GM18511 (cell line): ENCODE measurements around the gene NOVA2.
A peak's percentile ranks its signal among the peaks of the same experiment; 100 is the strongest.

Experiments
- ATAC-seq: cut with Tn5 transposase; IDR thresholded peaks from one replicate; pipeline ENCODE4 v1.9.1; 2021; ENCODE audit warnings: mild to moderate bottlenecking, moderate library complexity; ENCODE audit not compliant: unreplicated experiment

NOVA2 gene

GRCh38 chr19:45927565-45928261 lies 46.0 kb downstream of the NOVA2 start:
- peak; percentile 59 for ATAC-seq

GRCh38 chr19:45924891-45925447 lies 48.7 kb downstream of the NOVA2 start:
- ATAC-seq = no peak

DNA sequence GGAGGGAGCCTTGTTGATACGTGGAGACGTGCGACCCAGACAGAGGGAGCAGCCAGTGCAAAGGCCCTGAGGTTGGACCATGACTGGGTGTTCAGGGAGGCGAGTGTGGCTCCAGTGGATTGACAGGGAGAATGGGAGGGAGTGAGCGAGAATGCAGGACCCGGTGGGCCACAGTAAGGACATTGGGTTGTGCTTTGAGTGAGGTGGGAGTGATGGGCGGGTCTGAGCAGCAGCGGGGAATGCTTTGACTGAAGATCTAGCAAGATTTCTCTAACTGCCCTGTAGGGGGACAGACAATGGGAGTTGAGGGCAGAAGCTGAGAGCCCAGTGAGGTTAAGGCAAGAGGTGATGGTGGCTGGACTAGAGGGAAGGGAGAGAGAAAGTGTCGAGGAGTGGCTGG lies 51.4 kb downstream of the NOVA2 start:
- ATAC-seq = no peak

DNA sequence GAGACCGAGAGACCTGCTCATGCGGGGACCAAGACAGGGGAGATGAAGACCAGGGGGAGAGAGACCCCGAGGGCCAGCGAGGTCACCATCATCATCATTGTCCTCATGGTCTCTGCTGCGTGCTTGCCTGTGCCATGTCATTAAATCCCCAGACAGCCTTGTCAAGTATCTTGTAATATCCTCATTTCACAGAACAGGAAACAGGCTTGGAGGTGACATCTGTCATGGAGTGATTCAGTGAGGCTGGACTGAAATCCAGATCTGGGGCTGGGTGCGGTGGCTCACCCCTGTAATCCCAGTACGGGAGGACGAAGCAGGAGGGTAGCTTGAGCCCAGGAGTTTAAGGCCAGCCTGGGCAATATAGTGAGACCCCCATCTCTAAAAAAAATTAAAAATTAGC lies 53.2 kb downstream of the NOVA2 start:
- no peak for ATAC-seq

DNA sequence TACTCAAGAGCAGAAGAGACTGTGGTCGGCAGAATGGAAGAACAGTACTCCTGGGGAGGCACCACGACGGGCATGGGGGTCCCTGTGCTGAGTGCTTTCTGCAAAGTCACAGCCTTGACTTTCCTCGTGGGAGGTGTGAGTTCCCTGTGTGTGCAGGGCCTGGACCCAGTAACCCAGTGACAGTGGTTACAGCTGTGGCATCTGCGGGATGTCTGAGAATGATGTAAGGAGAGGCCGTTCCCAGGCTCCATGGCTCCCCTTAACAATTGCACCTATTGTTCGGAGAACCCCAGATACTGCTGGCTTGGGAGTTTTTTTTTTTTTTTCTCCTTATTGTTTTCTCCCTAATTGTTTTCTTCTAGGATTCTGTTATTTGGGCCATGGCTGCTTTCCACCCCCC lies 54.0 kb downstream of the NOVA2 start:
- no peak for ATAC-seq

- no peak for ATAC-seq
Measured at GRCh38 chr19:45918721-45919120, 54.9 kb downstream of the NOVA2 start.

DNA sequence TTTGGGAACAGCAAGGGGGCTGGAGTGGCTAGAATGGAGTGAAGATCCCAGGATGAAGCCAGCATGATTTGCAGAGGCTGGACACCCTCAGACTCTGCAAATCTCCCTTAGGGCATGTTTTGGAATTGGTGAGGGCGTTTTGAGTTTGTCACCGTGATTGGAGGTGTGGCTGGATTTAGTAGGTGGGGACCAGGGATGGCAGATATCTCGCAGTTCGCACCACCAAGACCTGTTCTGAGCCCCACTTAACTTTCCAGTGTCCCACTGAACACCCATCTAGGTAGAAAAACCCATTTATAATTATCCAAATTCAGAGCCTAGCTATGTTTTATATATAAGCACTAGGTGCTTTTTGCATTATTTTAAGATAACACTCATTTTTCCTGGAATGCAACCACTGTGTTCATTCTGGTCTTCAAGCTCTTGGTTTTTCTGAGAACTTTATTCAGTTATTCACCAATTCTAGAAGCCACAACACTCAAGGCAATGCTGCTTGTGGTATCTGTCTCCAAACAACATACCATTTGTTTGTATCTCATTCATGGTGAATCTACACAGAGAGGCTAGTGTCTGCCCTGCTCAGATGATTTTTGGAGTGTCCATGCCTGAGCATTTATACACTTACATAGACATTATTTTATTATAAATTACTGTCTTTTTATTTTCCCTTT lies 56.1 kb downstream of the NOVA2 start:
- ATAC-seq = no peak

DNA sequence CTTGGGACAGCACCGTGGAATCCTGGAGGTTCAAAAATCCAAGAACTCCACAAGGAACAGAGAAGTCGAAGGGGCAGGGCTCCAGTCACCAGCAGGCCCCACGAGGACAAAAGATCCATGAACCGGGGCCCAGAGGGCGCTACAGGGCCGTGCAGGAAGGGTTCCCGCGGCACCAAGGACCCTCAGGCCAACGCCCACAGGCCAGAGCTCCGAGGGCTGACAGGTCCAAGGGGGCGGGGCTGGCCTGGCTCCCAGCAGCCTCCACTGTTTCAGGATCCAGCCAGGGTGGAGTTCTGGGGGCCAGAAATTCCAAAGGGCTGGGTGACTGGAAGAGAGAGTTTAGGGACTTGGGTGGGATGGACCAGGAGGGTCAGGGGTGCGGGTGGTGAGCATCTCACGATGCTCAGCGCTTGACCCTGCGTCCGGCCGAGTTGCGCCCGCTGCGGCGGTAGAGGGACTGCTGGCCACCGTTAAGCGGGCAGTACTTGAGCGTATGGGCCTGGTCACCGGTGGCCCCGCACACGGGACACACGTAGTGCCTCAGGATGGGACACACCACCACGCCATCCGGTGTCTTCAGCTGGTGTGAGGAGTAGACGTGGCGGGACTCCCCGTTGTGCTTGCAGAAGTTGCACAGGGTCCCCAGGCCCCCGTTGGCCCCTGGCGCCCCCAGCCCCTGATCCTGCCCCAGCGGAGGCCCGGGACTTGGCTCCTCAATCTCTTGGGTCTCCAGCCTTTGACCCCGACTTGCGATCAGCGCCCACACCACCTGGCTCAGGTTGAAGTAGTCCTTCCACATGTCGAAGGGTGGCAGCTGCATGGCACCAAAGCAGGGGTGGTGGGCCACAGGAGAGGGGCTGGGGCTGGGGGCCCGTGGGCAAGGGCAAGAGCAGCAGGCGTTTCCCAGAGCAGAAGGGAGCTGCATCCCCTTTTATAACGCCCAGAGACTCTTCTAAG lies 59.5 kb downstream of the NOVA2 start, which contains the start of gene NANOS2:
NANOS2 (minus strand) TSS at position 905 of the 957 bp plus-strand sequence; CDS start at position 820, 85 bp downstream.
- ATAC-seq = no peak

DNA sequence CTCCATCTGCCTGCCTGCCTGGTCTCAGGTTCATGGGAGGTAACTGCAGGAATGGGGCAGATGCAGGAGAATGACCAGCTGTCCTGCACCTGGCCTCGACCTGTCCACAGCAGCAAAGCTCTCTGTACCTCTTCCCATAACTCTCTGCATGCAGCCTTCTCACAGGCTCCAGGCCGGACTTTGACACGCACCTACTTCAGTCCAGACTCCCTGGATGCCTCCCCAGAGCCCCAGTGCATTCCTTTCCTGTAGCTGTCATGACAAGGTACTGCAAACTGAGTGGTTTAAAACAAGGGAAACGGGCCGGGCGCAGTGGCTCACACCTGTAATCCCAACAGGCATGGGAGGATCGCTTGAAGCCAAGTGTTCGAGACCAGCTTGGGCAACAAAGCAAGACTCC lies 62.4 kb downstream of the NOVA2 start:
- ATAC-seq = no peak

DNA sequence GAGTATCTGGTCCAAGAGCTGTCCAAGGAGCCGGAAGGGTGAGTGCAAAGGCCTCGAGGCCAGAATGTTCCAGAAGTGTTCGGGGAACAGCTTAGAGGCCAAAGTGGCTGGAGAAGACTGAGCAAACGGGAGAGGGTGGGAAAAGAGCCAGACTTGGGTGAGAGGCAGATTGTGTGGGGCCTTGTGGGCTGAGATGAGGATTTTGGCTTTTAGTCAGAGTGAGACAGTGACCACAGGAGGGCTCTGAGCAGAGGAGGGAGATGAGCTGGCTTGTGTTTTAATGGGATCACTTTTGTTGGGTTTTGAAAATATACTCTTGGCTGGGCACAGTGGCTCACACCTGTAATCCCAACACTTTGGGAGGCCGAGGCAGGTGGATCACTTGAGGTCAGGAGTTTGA lies 64.7 kb downstream of the NOVA2 start:
- no peak for ATAC-seq

DNA sequence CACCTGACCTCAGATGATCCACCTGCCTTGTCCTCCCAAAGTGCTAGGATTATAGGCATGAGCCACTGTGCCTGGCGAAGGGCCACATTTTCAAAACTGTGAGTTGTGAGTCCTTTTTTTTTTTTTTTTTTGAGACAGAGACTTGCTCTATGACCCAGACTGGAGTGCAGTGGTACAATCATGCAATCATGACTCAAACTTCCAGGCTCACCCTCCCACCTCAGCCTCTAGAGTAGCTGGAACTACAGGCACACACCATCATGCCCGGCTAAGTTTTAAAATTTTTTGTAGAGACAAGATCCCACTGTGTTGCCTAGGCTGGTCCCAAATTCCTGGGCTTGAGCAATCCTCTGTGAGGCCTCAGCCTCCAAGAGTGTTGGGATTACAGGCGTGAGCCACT lies 67.4 kb downstream of the NOVA2 start:
- no peak for ATAC-seq

DNA sequence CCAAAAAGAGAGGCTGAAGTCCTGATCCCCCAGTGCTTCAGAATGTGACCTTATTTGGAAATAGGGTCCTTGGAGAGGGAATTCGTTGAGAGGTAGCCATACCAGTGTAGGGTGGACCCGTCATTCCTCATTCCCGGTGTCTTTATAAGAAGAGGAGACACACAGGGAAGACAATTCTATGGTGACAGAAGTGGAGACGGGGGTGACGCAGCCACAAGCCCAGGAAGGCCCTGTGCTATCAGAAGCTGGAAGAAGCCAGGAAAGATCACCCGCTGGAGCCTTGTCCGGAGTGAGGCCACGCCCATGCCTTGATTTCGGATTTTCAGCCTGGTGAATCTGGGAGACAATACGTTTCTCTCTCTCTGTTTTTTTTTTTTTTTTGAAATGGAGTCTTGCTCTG lies 68.7 kb downstream of the NOVA2 start:
- ATAC-seq = no peak

DNA sequence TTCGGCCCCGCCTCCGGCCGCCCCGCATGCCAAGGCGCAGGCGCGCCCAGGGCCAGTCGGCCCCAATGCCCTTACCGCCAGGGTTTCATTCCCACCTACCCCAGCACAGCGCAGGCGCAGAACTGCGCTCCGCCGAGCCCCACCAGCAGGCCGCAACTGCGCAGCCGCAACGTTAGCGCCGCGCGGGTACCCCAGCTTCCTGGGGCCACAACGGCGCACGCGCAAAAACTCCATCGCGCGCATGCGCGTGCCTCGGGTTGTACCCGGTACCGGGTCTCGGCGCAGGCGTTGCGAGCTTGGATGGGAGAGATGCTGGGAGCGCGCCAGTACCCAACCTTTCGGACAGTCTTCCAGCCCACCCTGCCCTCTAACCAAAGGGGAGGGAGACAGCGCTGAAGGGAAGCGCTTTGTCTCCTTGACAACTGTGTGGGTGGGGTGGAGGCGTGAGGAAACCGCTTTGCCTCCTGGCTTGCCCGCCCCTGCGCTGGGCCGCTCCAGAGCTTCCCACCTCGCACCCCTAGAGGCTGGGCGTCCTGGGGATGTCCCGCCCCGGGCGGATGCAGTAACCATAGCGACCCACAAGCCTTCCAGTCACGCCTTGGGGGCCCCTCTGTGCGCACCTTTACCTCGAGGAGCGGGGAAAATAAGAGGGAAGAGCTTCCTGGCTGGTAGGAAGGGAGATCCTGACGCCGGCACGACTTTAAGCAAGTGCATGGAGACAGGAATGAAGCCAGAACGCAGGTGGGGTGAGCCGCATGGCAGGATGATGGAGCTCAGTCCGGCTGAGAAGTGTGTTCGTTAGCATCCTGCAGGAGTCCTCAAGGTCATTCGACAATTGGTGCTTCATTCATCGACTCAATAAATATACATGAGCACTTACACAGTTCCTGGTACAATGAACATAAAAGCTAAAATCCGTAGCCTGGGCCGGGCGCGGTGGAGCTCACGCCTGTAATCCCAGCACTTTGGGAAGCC lies 70.7 kb downstream of the NOVA2 start:
- ATAC-seq = peak; percentile 84

DNA sequence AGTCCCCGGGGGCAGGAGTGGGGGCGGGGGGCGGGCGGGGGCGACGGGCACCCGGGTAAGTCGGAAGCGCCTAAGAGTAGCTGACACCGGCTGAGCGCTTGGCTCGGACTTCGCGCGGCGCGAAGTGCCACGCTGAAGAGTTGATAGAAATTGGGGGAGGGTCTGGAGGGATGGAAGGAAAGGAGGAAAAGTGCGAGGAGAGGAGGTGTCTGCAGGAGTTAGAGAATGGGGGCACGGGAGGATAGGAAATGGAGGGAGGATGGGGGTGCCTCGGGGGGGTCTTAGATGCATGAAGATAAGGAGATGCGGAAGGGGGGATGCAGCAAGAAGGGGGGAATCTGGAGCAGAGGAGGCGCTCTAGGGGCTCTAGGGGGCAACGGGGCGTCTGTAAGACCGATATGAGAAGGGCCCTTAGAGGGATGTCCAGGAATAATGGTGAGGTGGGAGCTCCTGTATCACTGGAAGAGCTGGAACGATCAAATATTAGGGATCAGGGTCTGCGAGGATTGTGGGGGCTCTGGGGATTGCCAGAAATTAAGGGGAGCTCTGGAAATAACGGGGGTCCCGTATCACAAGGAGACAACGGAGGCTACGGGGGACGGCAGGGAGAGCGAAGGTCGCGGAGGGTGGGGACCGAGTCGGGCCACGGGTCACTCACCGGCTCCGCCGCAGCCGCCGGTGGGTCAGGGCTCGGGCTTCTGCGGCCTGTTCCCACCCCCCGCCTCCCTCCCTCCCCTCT lies 71.6 kb downstream of the NOVA2 start, which contains the start of gene MYPOP:
MYPOP (minus strand) TSS at position 702 of the 739 bp plus-strand sequence. CDS start 840 bp downstream, outside the sequence.
- no peak for ATAC-seq

- ATAC-seq = no peak
Measured at GRCh38 chr19:45901432-45901911, 72.2 kb downstream of the NOVA2 start.

DNA sequence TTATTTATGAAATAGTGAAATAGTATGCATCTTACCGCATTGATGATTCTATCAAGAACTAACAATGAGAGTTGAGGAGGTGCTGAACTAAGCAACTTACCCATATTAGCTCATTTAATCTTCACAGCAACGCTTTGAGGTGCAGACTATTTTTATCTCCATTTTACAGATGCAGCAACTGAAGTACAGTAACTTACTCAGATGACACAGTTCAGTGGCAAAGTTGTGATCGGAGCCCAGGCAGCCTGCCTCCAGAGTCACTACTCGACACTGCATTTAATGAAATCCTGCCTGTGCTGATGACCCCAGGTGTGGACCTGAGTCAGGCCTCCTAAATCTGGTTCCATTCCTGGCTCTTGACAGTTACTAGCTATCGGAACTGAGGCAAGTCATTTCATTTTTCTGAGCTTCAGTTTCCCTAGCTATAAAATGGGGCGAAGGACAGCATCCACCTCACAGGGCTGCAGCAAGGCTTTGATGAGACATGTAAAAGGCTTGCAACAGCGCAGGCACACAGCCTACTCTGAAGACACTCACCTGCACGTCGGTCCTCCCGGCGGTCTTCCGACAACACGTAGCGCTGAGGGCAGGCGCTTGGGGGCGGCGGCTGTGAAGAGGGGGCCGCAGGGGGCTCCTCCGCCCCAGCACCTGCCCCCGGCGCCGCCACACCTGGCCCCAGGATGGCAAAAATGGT lies 72.8 kb downstream of the NOVA2 start:
- no peak for ATAC-seq

DNA sequence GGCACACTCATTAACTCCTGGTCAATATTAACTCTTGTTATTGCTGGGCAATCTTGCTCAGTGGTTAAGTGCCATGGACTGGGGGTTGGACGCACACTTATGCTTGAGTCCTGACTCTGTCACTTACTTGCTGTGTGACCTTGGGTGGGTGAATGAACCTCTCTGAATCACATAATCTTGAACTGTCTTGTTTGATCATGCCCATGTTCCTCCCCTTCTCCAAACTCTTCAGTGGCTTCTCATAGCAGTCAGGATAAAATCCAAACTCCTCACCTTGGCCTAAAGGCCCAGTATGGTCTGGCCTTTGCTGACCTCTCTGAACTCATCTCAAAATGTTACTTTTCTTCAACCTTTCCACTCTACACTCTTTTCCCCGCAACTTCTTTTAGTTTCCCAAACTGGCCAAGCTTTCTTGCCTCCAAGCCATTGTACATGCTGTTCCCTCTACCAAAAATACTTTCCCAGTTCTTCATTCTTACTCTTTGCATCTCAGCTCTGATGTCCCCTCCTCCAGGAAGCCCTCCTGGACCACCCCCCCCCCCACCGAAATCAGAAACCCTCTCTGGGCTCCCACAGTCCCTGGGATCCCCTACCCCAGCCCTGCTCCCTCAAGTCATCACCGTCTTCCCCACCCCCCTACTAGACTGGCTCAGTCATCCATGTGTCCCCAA lies 73.6 kb downstream of the NOVA2 start:
- no peak for ATAC-seq

- ATAC-seq = no peak
Measured at GRCh38 chr19:45899253-45899652, 74.4 kb downstream of the NOVA2 start.
